HepG2 (cell line): Measurements from ENCODE around the gene IL17RA. TPM values are rescaled to one million over a fixed set of nuclear protein-coding genes. Genes with fewer than 3 reads are reported as not detected.

Experiments used
- ATAC-seq: fragments of 200-7000 bp; cut with Tn5 transposase; 3 replicates; pipeline ENCODE4 v1.9.1; 2020; ENCODE audit warnings: mild to moderate bottlenecking, moderate library complexity
- BruUV-seq: library from RNA; stranded (reverse); fragments of 400-500 nt; replicated peaks from 2 replicates; lab custom pipeline; 2021; lab: Mats Ljungman, UMichigan
- CTCF ChIA-PET: fragments of 300-600 bp; formaldehyde crosslinking; extraction: SDS; loops from one replicate; lab custom pipeline; 2021; ENCODE audit warnings: low total read pairs, inconsistent platforms, low intra/inter-chr PET ratio; lab: Yijun Ruan, JAX
- POLR2A ChIA-PET: fragments of 350-600 bp; sonication (Branson Sonifier 250); formaldehyde crosslinking; loops from one replicate; lab custom pipeline; 2020; ENCODE audit warnings: antibody characterized with exemption, inconsistent platforms; lab: Yijun Ruan, JAX
- DNase-seq: peaks from one replicate; pipeline ENCODE4 v3.0.0-alpha.2; 2015; ENCODE audit warnings: low spot score
- FAIRE-seq: peaks from 3 replicates; lab custom pipeline; 2011; peaks lifted over from hg19 to GRCh38; lab: Jason Lieb, UNC
- H2AFZ ChIP-seq: one replicate; pipeline ENCODE4 v1.6.1; 2011; ENCODE audit warnings: low read length, inconsistent platforms
- H3K27ac ChIP-seq: fragments of 300-600 bp; 3 replicates; pipeline ENCODE4 v1.8.0; 2011; ENCODE audit warnings: mixed run types, mild to moderate bottlenecking, mixed read lengths, low read length, inconsistent platforms; ENCODE audit not compliant: insufficient read depth; ENCODE audit errors: extremely low read length
- H3K27me3 ChIP-seq, 2 experiments: fragments of 200-600 bp in 1 of 2; 2 replicates in 1 of 2; 3 replicates in 1 of 2; pipeline versions ENCODE4 v1.6.0 to v1.8.0; 2011; ENCODE audit warnings: low read length in 2 of 2, mild to moderate bottlenecking in 2 of 2, moderate library complexity in 2 of 2, inconsistent platforms in 1 of 2; ENCODE audit not compliant: insufficient read depth in 2 of 2, control insufficient read depth in 1 of 2
- H3K36me3 ChIP-seq, 2 experiments: fragments of 200-600 bp in 1 of 2; replicated peaks in 1 of 2; 2 replicates in 1 of 2; 3 replicates in 1 of 2; pipeline versions ENCODE4 v1.5.1 to v1.8.0; 2011; ENCODE audit warnings: low read length in 2 of 2, inconsistent platforms in 1 of 2; ENCODE audit not compliant: insufficient read depth in 2 of 2, control insufficient read depth in 1 of 2
- H3K4me1 ChIP-seq: 2 replicates; pipeline ENCODE4 v1.5.1; 2012; ENCODE audit warnings: low read length, inconsistent platforms; ENCODE audit not compliant: insufficient read depth
- H3K4me2 ChIP-seq: 2 replicates; pipeline ENCODE4 v1.6.0; 2011; ENCODE audit warnings: low read depth, low read length, inconsistent platforms
- H3K4me3 ChIP-seq, 3 experiments: fragments of 200-600 bp in 1 of 3; sonication (generic), shearing (Covaris generic) in 1 of 3; replicated peaks in 1 of 3; 2 replicates each; pipeline ENCODE4 v1.5.1; 2011 to 2016; ENCODE audit warnings: low read length in 3 of 3, inconsistent platforms in 2 of 3, low read depth in 2 of 3, mild to moderate bottlenecking in 2 of 3, control low read depth in 1 of 3, mixed read lengths in 1 of 3; ENCODE audit not compliant: insufficient read depth in 1 of 3
- H3K79me2 ChIP-seq: one replicate; pipeline ENCODE4 v1.6.1; 2011; ENCODE audit warnings: low read length, inconsistent platforms; ENCODE audit not compliant: insufficient read depth
- H3K9ac ChIP-seq: 2 replicates; pipeline ENCODE4 v1.6.0; 2011; ENCODE audit warnings: mild to moderate bottlenecking, low read depth, low read length, inconsistent platforms; ENCODE audit not compliant: insufficient read depth
- H3K9me3 ChIP-seq: 2 replicates; pipeline ENCODE4 v1.5.1; 2012; ENCODE audit warnings: mild to moderate bottlenecking, low read length
- H4K20me1 ChIP-seq: 2 replicates; pipeline ENCODE4 v1.6.0; 2011; ENCODE audit warnings: inconsistent platforms, mild to moderate bottlenecking, low read length, moderate library complexity; ENCODE audit not compliant: insufficient read depth
- BCL6 ChIP-seq: IDR thresholded peaks from 2 replicates; pipeline ENCODE4 v1.6.1; 2016; ENCODE audit warnings: missing genetic modification reagents, missing compliant biosample characterization
- DR1 ChIP-seq: sonication (generic); formaldehyde crosslinking; IDR thresholded peaks from 2 replicates; pipeline ENCODE4 v1.8.0; 2021; ENCODE audit warnings: mild to moderate bottlenecking, missing genetic modification reagents, inconsistent platforms
- FOXA3 ChIP-seq: IDR thresholded peaks from 2 replicates; pipeline ENCODE4 v1.6.1; 2016; ENCODE audit warnings: missing genetic modification reagents, missing compliant biosample characterization
- GABPB1 ChIP-seq: IDR thresholded peaks from 2 replicates; pipeline ENCODE4 v1.6.1; 2016; ENCODE audit warnings: mild to moderate bottlenecking, missing genetic modification reagents, moderate library complexity, missing compliant biosample characterization
- TBX3 ChIP-seq: fragments of 450-650 bp; IDR thresholded peaks from 2 replicates; pipeline ENCODE4 v1.6.1; 2017; ENCODE audit warnings: antibody characterized with exemption, mild to moderate bottlenecking, inconsistent platforms, borderline replicate concordance
- USF2 ChIP-seq, 2 experiments: sonication (generic) in 1 of 2; formaldehyde crosslinking in 1 of 2; IDR thresholded peaks; 2 replicates each; pipeline versions ENCODE4 v1.5.1 to v1.6.1; 2011 to 2020; ENCODE audit warnings: borderline replicate concordance in 1 of 2, low read depth in 1 of 2, low read length in 1 of 2, mild to moderate bottlenecking in 1 of 2, missing genetic modification reagents in 1 of 2, moderate library complexity in 1 of 2
- ZNF101 ChIP-seq: sonication (generic); formaldehyde crosslinking; IDR thresholded peaks from 2 replicates; pipeline ENCODE4 v1.4.0; 2020; ENCODE audit warnings: mild to moderate bottlenecking, low read depth, missing genetic modification reagents, borderline replicate concordance
- WGBS: methylation state at CpG from one replicate; pipeline ENCODE4 v1.1.6; 2017; ENCODE audit warnings: low lambda C conversion rate; 5-methylcytosine and 5-hydroxymethylcytosine counted together
- in situ Hi-C: cut with HindIII; loops from 2 replicates; pipeline ENCODE4 v1.10.0; 2017; ENCODE audit warnings: low pct_unique_long_range_greater_than_20kb; ENCODE audit not compliant: extremely low pct_ligation_motif_present
- intact Hi-C: fragments of 100-400 bp; cut with micrococcal nuclease; formaldehyde crosslinking; loops from one replicate; pipeline ENCODE4 v1.10.0; 2022; ENCODE audit not compliant: unreplicated experiment
- polyA plus RNA-seq, 8 experiments: library from polyadenylated mRNA; depleted of rRNA in 3 of 8; stranded (reverse) in 7 of 8; unstranded in 1 of 8; fragments of >200 nt; fragmentation: Illumina TruSeq in 4 of 8; extraction: Trizol in 4 of 8; gene quantifications; 2 replicates each; pipeline versions ENCODE4 v1.2.1 to v1.2.3, GENCODE V29; 2011 to 2016; ENCODE audit warnings: low read depth in 4 of 8, missing spikeins in 1 of 8, mixed read lengths in 1 of 8; ENCODE audit not compliant: insufficient read depth in 1 of 8
- total RNA-seq, 5 experiments: library from RNA; depleted of rRNA; stranded (reverse); fragments of >200 nt; fragmentation: Illumina TruSeq; extraction: Trizol; gene quantifications; 2 replicates each; pipeline ENCODE4 v1.2.3, GENCODE V29; 2016; ENCODE audit warnings: low read depth in 1 of 5

The IL17RA gene
- total and polyA plus RNA-seq, 2 of the 13 experiments (the other 11 are each of a cell fraction or from before 2014, with no cell fraction given) = 2.5 to 8.2 TPM

DNA sequence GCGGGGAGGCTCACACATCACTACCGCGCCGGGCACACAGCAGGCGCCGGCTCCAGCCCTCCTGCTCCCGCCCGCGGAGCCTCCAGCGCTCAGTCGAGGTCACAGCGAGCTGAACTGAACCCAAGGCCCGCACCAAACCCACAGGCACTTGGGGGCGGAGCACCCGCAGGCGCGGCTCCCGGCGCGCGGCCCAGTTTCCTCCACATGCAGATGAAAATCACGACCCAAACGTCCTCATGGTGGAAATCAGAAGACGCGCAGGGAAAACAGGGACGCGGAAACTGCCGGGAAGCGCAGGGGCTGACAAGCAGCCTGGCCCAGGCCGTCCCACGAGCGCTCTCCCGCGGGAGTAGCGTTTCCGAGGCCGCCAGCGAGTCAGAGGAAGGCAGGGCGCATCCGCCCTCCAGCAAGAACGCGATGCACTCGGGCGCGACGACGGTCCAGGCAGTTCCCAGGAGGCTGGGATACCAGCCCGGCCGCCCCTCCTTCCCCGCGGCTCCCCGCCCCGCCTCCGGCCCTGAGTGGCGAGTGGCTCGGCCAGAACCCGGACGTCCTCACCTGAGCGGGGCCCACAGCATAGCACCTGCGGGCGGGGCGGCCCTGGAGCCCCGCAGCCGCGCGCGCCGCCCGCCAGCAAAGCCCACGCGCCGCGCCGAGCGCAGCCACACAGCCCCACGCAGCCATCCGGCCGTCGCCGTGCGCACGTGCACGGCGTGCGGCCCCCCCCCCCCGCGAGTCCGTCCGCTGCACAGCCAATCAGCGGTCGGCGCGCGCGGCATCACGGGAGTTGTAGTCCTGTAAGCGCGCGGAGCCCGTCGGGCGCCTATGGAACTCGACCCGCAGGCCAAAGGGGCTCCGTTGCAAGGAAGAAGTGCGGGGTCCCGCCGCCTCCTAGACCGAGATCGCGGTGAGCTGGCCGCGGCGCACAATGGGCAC, 74.0 kb downstream of the IL17RA start, which contains the start of gene HDHD5 (continued):
- no peak for TF ChIP-seq USF2 (IDR thresholded peaks at IDR 0.05; ENCODE audit: low read depth, low read length)
- no peak for TF ChIP-seq USF2 (CRISPR knock-in tag; IDR thresholded peaks at IDR 0.05; ENCODE audit: borderline replicate concordance)
- no peak for TF ChIP-seq DR1 (CRISPR knock-in tag)
- TF ChIP-seq FOXA3 (CRISPR knock-in tag) = no peak
- no peak for TF ChIP-seq TBX3
- TF ChIP-seq BCL6 (CRISPR knock-in tag) = no peak
- peak; percentile 35; the same call in 1 of the 2 replicates for TF ChIP-seq GABPB1 (CRISPR knock-in tag)
- TF ChIP-seq, all 625 proteins: peak for 3

GRCh38 chr22:17159504-17159951, 74.7 kb downstream of the IL17RA start:
- no peaks in the 10 kb centered on the region for H3K4me1 ChIP-seq
- no peak overlapping the region for H3K9ac ChIP-seq
- no peaks in the 10 kb centered on the region for H3K9me3 ChIP-seq
- POLR2A ChIA-PET = no interaction called here
- FAIRE-seq (no peak), DNase-seq (no peak), ATAC-seq (no peak)
- no peaks in the 10 kb centered on the region for H4K20me1 ChIP-seq
- no peak overlapping the region for H3K27ac ChIP-seq
- H3K4me3 ChIP-seq = no peak overlapping the region
- no peak for TF ChIP-seq ZNF101
- no peak overlapping the region for H2AFZ ChIP-seq
- in situ Hi-C loops = no loop called here
- H3K36me3 ChIP-seq = no peaks in the 10 kb centered on the region
- no peak overlapping the region for H3K4me2 ChIP-seq
- H3K79me2 ChIP-seq = no peaks in the 10 kb centered on the region
- WGBS = 83% methylated on average over 23 of the region's 35 CpGs
- peaks cover 2 to 11% of the 10 kb centered on the region in 2 experiments; a peak in 2 of 5 replicates for H3K27me3 ChIP-seq
- CTCF ChIA-PET = no interaction called here
- intact Hi-C loops = no loop called here
- no TSS peak for BruUV-seq
